OCI-LY7 (cell line): ENCODE measurements around the gene THAP3.

ENCODE experiments used
- CTCF ChIP-seq: fragments of 200-600 bp; sonication (generic); conservative IDR thresholded peaks from 2 replicates; pipeline ENCODE4 v1.5.1; 2014; ENCODE audit warnings: mild to moderate bottlenecking, antibody characterized with exemption, low read length, moderate library complexity, mixed read lengths
- EZH2phosphoT487 ChIP-seq: fragments of 200-600 bp; sonication (generic); IDR thresholded peaks from 2 replicates; pipeline ENCODE4 v1.6.1; 2018; ENCODE audit warnings: low read depth, borderline replicate concordance, mild to moderate bottlenecking, mixed run types, antibody characterized with exemption, low read length, moderate library complexity, mixed read lengths

DNA sequence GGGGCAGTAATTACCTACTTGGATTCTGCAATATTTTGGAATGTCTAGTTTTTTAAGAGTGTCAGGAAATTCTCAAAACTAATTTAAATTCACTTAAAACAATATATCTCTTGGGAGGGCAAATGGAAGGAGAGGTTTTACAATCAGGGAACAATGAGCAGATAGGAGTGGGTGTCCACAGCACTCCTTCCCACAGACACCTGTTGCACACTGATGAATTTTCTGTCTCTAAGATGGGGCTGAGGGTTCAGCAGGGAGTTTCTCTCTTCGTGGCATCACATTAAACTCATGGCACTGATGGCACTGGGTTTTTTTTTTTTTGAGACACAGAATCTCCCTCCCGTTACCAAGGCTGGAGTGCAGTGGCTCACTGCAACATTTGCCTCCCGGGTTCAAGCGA, 5.6 kb upstream of the THAP3 start:
- TF ChIP-seq CTCF: no peak
- TF ChIP-seq EZH2phosphoT487: no peak
